GOT3 (cell line): ENCODE data around the gene ZNF331.
"Not testable (repeated sequence)": the region's sequence is repeated elsewhere in the genome, so short reads cannot be mapped to it uniquely, and the experiment has no call there.

Source experiments
- DNase-seq: peaks from one replicate; lab custom pipeline; 2025; ENCODE audit warnings: mixed read lengths; lab: John Stamatoyannopoulos, UW

The ZNF331 gene

GRCh38 chr19:53537521-53538377 is at the start of gene ZNF331:
Gene ZNF331, plus strand, starts transcription at chr19:53538145. Its CDS starts 31,232 bp downstream, at chr19:53569377.
- peak; percentile 36 for DNase-seq

GRCh38 chr19:53492153-53492552 is 45.8 kb upstream of the ZNF331 start:
- DNase-seq = no peak

- DNase-seq = not testable (repeated sequence)
These were observed 40.5 kb upstream of the ZNF331 start for GRCh38 chr19:53497311-53498023.

GRCh38 chr19:53498024-53498395 is 39.9 kb upstream of the ZNF331 start:
- not testable (repeated sequence) for DNase-seq

- not testable (repeated sequence) for DNase-seq
These were observed 34.8 kb upstream of the ZNF331 start for GRCh38 chr19:53503151-53503550.

DNA sequence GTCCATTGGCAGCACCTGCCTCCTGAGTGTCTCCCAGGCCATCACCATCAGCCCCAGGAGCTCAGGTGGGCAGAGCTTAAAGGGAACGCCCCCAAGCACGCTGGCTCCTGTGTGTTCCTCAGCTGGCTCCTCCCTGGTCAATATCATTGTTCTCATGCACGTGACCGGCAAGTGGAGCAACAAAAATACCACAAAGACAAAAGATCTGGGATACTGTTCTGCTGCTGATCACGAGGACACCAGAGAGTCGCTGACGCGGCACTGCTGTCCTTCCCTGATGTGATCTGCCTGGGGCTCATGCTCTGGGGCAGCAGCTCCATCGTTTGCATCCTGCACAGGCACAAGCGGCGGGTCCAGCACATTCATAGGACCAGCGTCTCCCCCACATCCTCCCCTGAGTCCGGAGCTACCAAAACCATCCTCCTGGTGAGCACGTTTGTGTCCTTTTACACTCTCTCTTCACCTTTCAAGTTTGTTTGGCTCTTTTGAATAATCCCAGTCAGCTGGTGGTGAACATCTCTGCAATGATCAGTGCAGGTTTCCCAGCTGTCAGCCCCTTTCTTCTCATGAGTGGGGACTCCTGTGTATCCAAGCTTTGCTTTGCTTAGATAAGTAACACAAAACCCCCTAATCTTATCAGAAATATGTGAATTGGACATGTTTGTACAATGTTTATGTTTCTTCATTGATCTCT is 34.1 kb upstream of the ZNF331 start:
- DNase-seq = not testable (repeated sequence)

DNA sequence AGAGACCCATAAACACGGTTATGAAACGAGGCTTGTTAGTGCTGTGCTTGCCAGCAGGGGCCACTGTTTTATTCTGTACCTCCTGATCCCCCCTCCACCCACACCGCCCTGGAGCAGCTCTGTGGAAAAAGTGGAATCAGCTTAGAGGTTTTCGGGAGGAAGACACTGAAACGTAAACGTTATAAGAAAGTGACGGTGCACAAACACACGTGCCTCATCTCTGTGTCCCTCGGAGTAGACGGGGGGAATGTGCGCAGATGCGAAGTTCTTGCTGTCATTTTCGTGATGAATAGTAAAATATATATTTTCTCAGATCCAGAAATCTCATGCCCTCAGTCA is 33.6 kb upstream of the ZNF331 start:
- DNase-seq = not testable (repeated sequence)

DNA sequence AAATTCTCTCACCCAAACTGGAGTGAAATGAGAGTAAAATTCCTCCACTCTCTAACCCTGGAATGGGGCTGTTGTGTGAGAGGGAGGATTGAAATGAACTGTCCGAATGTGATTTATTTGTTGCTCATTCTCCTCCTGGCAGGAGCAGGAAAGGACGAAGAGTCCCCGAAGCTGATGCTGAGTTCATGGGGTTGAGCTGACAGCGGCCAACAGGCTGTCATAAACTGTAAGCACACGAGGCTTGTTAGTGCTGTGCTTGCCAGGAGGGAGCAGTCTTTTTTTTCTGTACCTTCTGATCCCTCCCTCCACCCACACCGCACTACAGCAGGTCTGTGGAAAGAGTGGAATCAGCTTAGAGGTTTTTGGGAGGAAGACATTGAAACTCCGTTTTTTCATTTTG is 33.1 kb upstream of the ZNF331 start:
- DNase-seq = no peak

- DNase-seq = no peak
These were observed 31.2 kb upstream of the ZNF331 start for GRCh38 chr19:53506728-53507127.

DNA sequence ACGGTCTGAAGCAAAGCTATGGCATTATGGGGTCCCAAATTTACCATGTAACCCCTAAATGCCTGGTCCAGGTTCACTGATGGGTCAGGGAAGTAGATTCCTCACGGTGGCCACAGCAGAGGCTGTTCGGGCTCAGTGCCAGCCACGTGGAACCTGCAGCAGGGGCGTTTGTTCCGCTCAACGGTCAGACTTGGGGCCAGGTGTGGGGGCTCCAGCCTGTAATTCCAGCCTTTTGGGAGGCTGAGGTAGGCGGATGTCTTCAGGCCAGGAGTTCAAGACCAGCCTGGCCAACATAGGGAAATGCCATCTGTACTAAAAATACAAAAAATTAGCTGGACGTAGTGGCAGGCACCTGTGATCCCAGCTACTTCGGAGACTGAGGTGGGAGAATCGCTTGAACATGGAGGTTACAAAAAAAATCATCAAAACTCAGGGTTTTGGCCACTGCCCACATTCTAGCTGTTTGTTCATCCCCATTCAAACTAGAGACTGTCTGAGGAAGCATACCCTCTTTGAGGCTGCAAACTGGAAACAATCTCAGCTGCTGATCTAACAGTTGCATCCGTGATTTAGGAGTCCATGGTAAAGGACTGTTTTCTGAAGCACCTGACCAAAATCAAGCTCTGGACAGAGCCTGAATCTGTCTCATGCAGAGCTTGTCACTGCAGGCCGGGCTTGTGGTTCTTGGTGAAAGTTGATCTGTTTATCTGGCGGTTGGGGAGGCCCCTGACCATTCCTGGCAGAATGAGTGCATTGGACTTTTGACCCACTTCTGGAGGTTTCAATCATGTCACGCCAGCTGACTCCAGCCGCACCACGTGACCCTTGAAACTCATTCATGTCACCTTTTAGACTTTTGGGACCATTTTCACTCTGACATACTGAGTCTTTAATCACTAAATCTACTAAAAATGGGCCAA is 30.2 kb upstream of the ZNF331 start:
- DNase-seq = no peak

- DNase-seq = no peak
These were observed 28.5 kb upstream of the ZNF331 start for GRCh38 chr19:53509443-53509842.

DNA sequence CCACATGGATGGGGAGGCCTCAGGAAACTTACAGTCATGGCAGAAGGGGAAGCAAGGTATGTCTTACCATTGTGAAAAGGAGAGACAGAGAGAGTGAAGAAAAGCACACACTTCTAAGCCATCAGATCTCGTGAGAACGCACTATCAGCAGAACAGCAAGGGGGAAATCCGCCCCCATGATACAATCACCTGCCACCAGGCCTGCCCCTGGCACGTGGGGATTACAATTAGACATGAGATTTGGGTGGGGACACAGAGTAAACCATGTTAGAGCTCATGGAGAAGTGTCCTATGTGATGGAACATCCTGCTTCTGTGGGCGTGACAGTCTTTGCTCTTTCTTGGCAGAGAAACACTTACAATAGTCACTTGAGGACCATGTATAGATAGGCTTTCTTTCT is 28.1 kb upstream of the ZNF331 start:
- no peak for DNase-seq

- no peak for DNase-seq
These were observed 26.6 kb upstream of the ZNF331 start for GRCh38 chr19:53511357-53511756.

DNA sequence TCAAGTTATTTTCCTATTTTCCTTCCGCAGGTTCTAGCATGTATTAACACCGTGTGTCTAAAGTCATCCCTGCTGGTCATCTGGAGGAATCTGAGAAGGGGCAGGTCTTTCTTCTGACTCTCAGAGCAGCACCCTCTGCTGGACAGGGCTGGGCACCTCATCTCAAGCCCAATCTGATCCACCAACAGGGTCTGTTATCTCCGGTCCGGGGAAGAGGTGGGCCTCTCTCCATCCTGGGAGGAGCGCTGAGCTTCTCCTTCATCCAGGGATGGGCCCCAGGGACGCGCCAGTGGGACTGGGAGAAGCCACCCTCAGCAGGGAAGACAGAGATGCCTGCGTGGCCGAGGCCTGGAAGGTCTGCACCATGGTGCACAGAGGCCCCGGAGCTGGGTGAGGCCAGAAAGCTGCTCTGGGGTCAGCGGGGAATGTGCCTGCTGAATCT is 26.0 kb upstream of the ZNF331 start:
- DNase-seq = no peak

- DNase-seq = not testable (repeated sequence)
These were observed 22.9 kb upstream of the ZNF331 start for GRCh38 chr19:53515047-53515446.

DNA sequence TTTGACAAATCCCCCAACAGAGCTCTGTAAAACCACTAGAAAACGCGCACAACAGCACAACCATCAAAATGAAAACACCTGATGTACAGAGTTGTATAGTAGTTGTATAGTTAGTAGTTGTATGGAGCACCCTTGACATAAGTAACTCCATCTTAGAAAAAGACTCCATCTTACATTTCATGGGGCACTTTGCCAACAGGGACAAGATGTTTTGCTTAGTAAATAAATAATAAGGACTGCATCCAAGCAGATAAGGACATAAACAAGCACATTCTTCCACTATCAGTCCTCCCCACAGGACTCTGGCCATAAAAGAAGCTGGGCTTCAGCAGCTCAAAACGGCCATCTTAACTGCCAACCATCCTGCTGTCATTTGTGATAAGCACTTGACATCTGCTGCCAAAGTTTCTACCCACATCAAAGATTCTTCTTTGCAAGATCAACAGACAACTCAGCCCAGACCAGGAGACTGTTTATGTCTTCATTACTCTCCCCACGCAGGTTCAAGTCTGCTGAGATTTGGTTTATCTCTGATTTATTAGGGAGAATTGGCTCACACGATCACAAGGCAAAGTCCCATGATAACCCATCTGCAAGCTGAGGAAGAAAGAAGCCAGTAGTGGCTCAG is 20.7 kb upstream of the ZNF331 start:
- no peak for DNase-seq

- no peak for DNase-seq
These were observed 19.8 kb upstream of the ZNF331 start for GRCh38 chr19:53518121-53518520.

DNA sequence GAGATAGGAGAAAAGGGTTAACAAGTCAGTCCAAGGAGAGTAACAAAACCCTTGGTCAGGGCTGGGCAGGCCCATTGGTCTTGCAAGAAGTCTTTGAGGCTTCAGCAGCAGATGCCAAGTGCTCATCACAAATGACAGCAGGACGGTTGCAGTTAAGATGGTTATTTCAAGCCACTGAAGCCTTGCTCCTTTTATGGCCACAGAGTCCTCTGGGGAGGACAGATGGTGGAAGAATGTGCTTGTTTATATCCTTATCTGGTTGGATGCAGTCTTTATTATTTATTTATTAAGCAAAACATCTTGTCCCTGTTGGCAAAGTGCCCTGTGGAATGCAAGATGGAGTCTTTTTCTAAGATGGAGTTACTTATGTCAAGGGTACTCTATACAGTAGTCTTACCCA is 19.2 kb upstream of the ZNF331 start:
- DNase-seq = no peak

- DNase-seq = no peak
These were observed 18.5 kb upstream of the ZNF331 start for GRCh38 chr19:53519446-53519845.

- DNase-seq = no peak
These were observed 17.8 kb upstream of the ZNF331 start for GRCh38 chr19:53520163-53520546.
